Measurements from ENCODE around the gene RIGI.

DNA sequence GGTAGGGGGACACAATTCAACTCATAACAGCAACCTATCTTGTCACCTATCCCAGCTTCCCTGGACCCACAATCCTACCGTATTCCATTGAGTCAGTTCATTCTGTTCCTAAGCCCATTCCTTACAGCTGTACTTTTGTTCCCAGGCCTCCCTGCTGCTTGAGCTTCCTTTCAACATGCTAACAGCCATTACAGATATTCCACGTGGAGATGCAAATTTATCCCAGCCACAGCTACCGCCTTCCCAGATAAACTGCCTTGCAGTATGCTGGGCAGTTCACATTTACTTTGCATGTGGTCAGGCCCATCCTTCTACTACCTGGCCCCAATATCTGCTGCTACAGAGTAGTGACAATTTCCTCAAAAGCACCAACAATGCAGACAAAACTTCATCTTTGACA lies 23.0 kb downstream of the RIGI start:
- TF ChIP-seq, protein P1, sequence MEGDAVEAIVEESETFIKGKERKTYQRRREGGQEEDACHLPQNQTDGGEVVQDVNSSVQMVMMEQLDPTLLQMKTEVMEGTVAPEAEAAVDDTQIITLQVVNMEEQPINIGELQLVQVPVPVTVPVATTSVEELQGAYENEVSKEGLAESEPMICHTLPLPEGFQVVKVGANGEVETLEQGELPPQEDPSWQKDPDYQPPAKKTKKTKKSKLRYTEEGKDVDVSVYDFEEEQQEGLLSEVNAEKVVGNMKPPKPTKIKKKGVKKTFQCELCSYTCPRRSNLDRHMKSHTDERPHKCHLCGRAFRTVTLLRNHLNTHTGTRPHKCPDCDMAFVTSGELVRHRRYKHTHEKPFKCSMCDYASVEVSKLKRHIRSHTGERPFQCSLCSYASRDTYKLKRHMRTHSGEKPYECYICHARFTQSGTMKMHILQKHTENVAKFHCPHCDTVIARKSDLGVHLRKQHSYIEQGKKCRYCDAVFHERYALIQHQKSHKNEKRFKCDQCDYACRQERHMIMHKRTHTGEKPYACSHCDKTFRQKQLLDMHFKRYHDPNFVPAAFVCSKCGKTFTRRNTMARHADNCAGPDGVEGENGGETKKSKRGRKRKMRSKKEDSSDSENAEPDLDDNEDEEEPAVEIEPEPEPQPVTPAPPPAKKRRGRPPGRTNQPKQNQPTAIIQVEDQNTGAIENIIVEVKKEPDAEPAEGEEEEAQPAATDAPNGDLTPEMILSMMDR (IDR thresholded peaks at IDR 0.05), result no peak
- no peak for TF ChIP-seq POLR2A (IDR thresholded peaks at IDR 0.05)

All from esophagus squamous epithelium (tissue), 4 donors.